ENCODE data around the gene VKORC1.
"Not testable (repeated sequence)": the region's sequence is repeated elsewhere in the genome, so short reads cannot be mapped to it uniquely, and the experiment has no call there.

The VKORC1 gene

DNA sequence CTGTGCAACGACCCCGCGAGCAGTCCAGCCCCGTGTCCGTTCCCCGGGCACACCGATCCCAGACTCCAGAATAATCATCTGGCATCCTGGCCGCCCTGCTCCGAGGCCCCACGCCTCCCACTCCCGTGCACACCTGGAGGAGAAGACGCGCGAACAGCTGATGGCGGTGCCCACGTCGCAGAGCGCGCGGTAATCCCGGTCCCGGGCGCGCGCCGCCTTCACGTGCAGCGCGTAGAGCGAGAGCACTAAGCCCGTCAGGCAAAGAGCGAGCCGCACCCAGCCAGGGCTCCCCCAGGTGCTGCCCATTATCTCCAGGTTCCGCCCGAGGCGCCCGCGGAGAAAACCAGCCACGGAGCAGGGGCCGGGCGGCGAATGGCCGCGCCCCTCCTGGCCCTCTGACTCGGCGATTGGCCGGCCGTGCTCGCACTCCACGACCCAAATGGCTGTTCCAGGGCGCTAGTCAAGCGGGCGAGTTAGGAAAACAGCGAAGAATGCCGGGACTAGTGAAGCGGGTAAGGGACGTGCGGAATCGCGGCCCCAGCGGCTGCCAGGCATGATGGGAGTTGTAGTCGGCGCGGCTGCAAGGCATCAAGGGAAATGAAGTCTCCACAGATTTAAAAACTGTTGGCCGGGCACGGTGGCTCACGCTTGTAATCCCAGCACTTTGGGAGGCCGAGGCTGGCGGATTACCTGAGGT is at the start of gene VKORC1:
Gene VKORC1, minus strand, starts transcription at position 374 of the 697 bp plus-strand sequence. Its CDS starts 68 bp downstream, at position 306.
- DNase-seq (ENCODE audit: low read depth in 2 of 3, low spot score in 1 of 3), result peak; percentile 83 to 89 (median 88)

GRCh38 chr16:31143694-31144148 is 49.1 kb upstream of the VKORC1 start:
- DNase-seq (ENCODE audit: low read depth in 2 of 3, low spot score in 1 of 3), result no peak

GRCh38 chr16:31143011-31143693 is 48.6 kb upstream of the VKORC1 start:
- DNase-seq (ENCODE audit: low read depth in 2 of 3, low spot score in 1 of 3), result no peak

DNA sequence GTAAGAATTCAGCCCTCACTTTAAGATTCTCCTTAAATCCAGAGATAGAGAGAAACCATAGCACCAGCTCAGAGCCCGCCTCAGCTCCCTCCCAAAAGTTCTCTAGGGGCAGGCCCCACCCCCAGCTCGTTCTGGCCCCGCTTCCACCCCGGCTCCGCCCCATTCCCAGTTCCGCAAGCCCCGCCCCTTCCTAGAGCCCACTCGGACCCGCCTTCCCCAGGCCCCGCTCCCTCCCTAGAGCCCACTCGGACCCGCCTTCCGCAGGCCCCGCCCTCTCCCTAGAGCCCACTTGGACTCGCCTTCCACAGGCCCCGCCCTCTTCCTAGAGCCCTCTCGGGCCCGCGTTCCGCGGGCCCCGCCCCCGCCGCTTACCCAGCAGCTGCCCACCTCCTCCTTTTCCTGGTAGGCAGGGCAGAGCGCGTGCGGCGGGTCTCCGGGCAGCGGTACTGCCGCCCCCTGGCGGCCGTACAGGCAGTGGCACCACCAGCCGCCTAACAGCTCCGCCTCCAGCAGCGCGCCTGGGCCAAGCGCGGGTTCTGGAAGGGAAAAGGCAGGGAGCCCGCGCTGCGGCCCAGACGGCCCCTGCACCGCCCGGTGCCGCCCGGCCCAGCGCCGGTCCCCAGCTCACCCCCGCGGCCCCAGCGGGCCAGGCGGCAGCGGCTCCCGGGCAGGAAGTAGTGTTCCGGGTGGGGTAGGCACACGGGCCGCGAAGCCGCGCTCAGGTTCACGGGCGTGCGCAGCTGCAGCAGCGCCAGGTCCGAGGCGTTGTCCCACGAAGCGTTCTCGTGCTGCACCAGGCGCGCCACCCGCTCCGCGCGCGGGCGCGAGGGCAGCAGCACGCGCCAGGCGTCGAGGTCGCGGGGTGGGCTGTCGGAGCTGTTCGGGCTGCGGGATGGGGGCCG is 47.8 kb upstream of the VKORC1 start:
- DNase-seq (ENCODE audit: low read depth in 2 of 3, low spot score in 1 of 3), result peak; percentile 98 to 99 (median 98)

- no peak for DNase-seq (ENCODE audit: low read depth in 2 of 3, low spot score in 1 of 3)
Observed at GRCh38 chr16:31141489-31142108, 47.0 kb upstream of the VKORC1 start.

DNA sequence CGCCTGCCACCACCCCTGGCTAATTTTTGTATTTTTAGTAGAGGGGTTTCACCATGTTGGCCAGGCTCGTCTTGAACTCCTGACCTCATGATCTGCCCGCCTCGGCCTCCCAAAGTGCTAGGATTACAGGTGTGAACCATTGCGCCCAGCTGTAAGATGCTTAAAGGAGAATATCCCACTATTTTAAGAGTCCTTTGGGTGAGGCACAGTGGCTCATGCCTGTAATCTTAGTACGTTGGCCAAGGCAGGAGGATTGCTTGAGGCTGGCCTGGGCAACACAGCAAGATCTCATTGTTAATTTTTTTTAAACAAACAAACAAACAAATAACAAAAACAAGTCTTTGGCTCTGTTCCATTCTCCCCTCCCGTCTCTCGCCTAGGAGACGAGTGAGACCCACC is 46.5 kb upstream of the VKORC1 start:
- not testable (repeated sequence) for DNase-seq (ENCODE audit: low read depth in 2 of 3, low spot score in 1 of 3)

- no peak for DNase-seq (ENCODE audit: low read depth in 2 of 3, low spot score in 1 of 3)
Observed at GRCh38 chr16:31138621-31139578, 44.3 kb upstream of the VKORC1 start.

- not testable (repeated sequence) for DNase-seq (ENCODE audit: low read depth in 2 of 3, low spot score in 1 of 3)
Observed at GRCh38 chr16:31136822-31137499, 42.4 kb upstream of the VKORC1 start.

GRCh38 chr16:31136287-31136662 is 41.7 kb upstream of the VKORC1 start:
- DNase-seq (ENCODE audit: low read depth in 2 of 3, low spot score in 1 of 3), result no peak

- DNase-seq (ENCODE audit: low read depth in 2 of 3, low spot score in 1 of 3), result no peak
Observed at GRCh38 chr16:31135535-31136286, 41.1 kb upstream of the VKORC1 start, which contains the start of gene PRSS8. Gene PRSS8, minus strand, starts transcription at chr16:31135727. Its CDS starts 229 bp downstream, at chr16:31135498.

- no peak for DNase-seq (ENCODE audit: low read depth in 2 of 3, low spot score in 1 of 3)
Observed at GRCh38 chr16:31134625-31135534, 40.3 kb upstream of the VKORC1 start.

GRCh38 chr16:31134091-31134571 is 39.5 kb upstream of the VKORC1 start:
- no peak for DNase-seq (ENCODE audit: low read depth in 2 of 3, low spot score in 1 of 3)

DNA sequence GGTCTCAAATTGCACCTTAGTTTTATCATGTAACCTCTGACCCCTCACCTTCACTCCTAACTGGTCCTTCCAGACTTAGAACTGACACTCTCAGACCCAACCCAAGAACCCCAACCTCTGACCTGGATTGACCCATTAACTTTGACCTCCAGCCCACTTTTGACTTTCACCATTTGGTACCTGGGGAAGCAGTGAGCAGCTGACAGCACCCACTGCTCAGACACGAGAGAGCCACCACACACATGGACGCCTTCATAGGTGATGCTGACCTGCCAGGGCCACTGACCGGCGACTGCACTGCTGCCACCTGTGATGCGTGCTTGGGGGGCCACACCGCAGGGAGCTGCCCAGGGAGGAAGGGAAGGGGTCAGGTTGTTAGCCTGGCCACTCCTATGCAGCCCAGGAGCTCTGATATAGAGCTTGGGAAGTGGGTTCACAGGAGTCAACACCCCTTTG is 38.5 kb upstream of the VKORC1 start:
- no peak for DNase-seq (ENCODE audit: low read depth in 2 of 3, low spot score in 1 of 3)

GRCh38 chr16:31132303-31132979 is 37.8 kb upstream of the VKORC1 start:
- no peak for DNase-seq (ENCODE audit: low read depth in 2 of 3, low spot score in 1 of 3)

DNA sequence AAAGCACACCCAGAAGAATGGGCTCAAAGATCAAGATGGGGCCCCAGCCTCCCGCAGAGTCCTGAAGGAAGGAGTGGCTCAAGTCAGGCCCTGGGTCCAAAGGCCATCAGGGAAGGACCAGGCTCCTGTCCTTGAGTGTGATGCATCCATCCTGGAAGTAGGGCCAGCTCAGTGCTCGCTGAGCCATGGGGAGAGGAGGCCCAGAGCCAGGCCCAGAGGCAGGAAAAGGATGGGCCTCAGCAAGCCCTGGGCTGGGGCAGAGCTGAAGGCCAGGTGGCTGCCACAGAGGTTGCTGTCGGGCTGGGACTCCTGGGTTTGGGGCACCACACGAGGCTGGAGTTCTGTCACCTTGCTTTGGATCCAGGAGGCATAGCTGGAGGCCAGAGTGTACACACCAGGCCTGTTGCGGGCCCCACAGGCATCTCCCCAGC is 37.3 kb upstream of the VKORC1 start:
- DNase-seq (ENCODE audit: low read depth in 2 of 3, low spot score in 1 of 3), result no peak

DNA sequence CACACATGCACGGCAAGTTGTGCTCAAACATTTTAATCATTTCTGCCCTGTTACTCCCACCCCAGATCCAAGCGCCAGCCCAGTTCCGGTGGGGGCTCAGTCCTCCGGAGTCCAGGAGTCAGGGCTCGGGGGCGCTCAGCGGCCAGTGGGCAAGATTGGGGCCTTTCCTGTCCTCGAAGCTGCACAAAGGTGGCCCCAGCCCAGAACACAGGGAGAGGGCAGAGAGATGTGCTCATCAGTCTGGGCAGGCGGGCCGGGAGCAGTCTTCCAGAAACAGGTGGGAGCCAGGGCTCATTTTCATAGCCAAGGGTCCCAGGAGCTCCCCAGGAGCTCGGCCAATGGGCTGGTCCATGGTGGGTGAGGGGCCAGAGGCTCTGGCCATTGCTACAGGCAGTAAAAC is 36.8 kb upstream of the VKORC1 start:
- DNase-seq (ENCODE audit: low read depth in 2 of 3, low spot score in 1 of 3), result no peak

DNA sequence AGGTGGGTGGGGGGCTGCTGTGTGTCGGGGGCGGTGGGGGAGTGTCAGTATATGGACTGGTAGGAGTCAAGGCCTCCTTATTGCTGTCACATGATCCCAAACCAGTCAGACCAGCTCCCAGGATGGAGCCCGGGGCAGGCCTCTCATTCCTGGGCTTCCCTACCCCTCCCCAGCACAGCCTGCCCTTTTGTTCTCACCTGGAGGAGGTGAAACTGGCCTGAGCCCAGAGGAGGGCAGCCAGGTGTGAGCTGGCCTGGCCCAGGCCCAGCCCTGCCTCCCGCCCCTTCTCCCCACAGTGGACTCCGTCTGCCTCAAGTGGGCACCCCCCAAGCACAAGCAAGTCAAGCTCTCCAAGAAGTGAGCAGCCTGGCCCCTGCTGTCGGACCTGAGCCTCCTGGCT is 36.3 kb upstream of the VKORC1 start:
- DNase-seq (ENCODE audit: low read depth in 2 of 3, low spot score in 1 of 3), result no peak
